Nephron (organoid): ENCODE data around the gene RFXANK.

Source experiments
- H3K27ac Mint-ChIP-seq, 3 experiments: 2 replicates each; pipeline ENCODE4 v1.8.0; 2020; ENCODE audit warnings: mixed read lengths in 3 of 3, mild to moderate bottlenecking in 2 of 3, moderate library complexity in 1 of 3
- H3K27me3 Mint-ChIP-seq: 2 replicates; pipeline ENCODE4 v1.8.0; 2021; ENCODE audit warnings: low read depth, mild to moderate bottlenecking, moderate library complexity, mixed read lengths
- H3K36me3 Mint-ChIP-seq: 2 replicates; pipeline ENCODE4 v1.8.0; 2020; ENCODE audit warnings: low read depth, mixed read lengths
- H3K4me1 Mint-ChIP-seq: 2 replicates; pipeline ENCODE4 v1.8.0; 2020; ENCODE audit warnings: mixed read lengths
- H3K4me3 Mint-ChIP-seq, 3 experiments: 2 replicates each; pipeline ENCODE4 v1.8.0; 2020; ENCODE audit warnings: mild to moderate bottlenecking in 3 of 3, mixed read lengths in 3 of 3, moderate library complexity in 2 of 3
- H3K9me3 Mint-ChIP-seq: 2 replicates; pipeline ENCODE4 v1.8.0; 2020; ENCODE audit warnings: mixed read lengths
- TF ChIP-seq, protein P1 (sequence below), 3 experiments: fragments of 200-600 bp; sonication (generic); IDR thresholded peaks; one replicate each; pipeline ENCODE4 v1.5.0; 2021; ENCODE audit warnings: antibody characterized with exemption in 3 of 3; ENCODE audit not compliant: unreplicated experiment in 3 of 3

RFXANK gene

GRCh38 chr19:19155495-19156219 is 36.4 kb upstream of the RFXANK start:
- peaks cover 6% of the 10 kb centered on the region for H3K36me3 Mint-ChIP-seq
- H3K4me3 Mint-ChIP-seq, result no peak overlapping the region
- no peaks in the 10 kb centered on the region for H3K27me3 Mint-ChIP-seq
- H3K4me1 Mint-ChIP-seq, result no peaks in the 10 kb centered on the region
- TF ChIP-seq, protein P1, sequence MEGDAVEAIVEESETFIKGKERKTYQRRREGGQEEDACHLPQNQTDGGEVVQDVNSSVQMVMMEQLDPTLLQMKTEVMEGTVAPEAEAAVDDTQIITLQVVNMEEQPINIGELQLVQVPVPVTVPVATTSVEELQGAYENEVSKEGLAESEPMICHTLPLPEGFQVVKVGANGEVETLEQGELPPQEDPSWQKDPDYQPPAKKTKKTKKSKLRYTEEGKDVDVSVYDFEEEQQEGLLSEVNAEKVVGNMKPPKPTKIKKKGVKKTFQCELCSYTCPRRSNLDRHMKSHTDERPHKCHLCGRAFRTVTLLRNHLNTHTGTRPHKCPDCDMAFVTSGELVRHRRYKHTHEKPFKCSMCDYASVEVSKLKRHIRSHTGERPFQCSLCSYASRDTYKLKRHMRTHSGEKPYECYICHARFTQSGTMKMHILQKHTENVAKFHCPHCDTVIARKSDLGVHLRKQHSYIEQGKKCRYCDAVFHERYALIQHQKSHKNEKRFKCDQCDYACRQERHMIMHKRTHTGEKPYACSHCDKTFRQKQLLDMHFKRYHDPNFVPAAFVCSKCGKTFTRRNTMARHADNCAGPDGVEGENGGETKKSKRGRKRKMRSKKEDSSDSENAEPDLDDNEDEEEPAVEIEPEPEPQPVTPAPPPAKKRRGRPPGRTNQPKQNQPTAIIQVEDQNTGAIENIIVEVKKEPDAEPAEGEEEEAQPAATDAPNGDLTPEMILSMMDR (IDR thresholded peaks at IDR 0.05; ENCODE audit: unreplicated experiment in 3 of 3), result no peak
- H3K9me3 Mint-ChIP-seq, result no peaks in the 10 kb centered on the region
- no peak overlapping the region for H3K27ac Mint-ChIP-seq

GRCh38 chr19:19157808-19158207 is 34.2 kb upstream of the RFXANK start:
- TF ChIP-seq, protein P1 (IDR thresholded peaks at IDR 0.05; ENCODE audit: unreplicated experiment in 3 of 3), result no peak
- Mint-ChIP-seq H3K27ac (no peak overlapping the region), H3K36me3 (peaks cover 6% of the 10 kb centered on the region), H3K4me3 (no peak overlapping the region), H3K9me3 (no peaks in the 10 kb centered on the region), H3K27me3 (no peaks in the 10 kb centered on the region), H3K4me1 (no peaks in the 10 kb centered on the region)

DNA sequence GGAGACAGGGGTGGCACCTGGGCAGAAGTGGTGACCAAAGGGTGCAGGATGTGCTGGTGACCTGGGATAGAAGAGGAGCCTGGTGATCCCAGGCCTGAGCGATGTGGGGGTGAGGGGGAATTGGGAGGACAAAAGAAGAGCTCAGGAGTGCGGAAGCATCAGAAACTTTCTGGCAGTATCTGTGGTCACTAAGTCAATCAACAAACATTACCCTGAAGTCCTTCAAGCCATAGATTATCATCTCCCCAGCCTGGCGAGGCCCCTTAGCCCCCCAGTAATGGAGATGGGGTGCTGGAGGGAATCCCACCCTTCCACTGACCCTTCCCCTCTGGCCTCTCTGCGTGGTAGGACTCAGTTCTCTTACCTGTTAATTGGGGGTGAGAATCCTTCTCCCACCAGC is 32.5 kb upstream of the RFXANK start:
- H3K9me3 Mint-ChIP-seq, result no peaks in the 10 kb centered on the region
- H3K27me3 Mint-ChIP-seq, result no peaks in the 10 kb centered on the region
- no peak overlapping the region for H3K4me3 Mint-ChIP-seq
- H3K4me1 Mint-ChIP-seq, result no peaks in the 10 kb centered on the region
- H3K36me3 Mint-ChIP-seq, result peaks cover 6% of the 10 kb centered on the region
- H3K27ac Mint-ChIP-seq, result no peak overlapping the region
- TF ChIP-seq, protein P1 (IDR thresholded peaks at IDR 0.05; ENCODE audit: unreplicated experiment in 3 of 3), result no peak

- H3K9me3 Mint-ChIP-seq, result no peaks in the 10 kb centered on the region
- no peak overlapping the region for H3K4me3 Mint-ChIP-seq
- H3K4me1 Mint-ChIP-seq, result no peaks in the 10 kb centered on the region
- H3K27me3 Mint-ChIP-seq, result no peaks in the 10 kb centered on the region
- TF ChIP-seq, protein P1 (IDR thresholded peaks at IDR 0.05; ENCODE audit: unreplicated experiment in 3 of 3), result no peak
- H3K36me3 Mint-ChIP-seq, result peaks cover 6% of the 10 kb centered on the region
- H3K27ac Mint-ChIP-seq, result no peak overlapping the region
These were observed 31.5 kb upstream of the RFXANK start for GRCh38 chr19:19160461-19161035.

GRCh38 chr19:19162495-19162894 is 29.6 kb upstream of the RFXANK start:
- TF ChIP-seq, protein P1 (IDR thresholded peaks at IDR 0.05; ENCODE audit: unreplicated experiment in 3 of 3), result no peak
- Mint-ChIP-seq H3K4me3 (no peak overlapping the region), H3K4me1 (no peaks in the 10 kb centered on the region), H3K9me3 (no peaks in the 10 kb centered on the region), H3K27ac (no peak overlapping the region), H3K36me3 (no peaks in the 10 kb centered on the region), H3K27me3 (no peaks in the 10 kb centered on the region)

GRCh38 chr19:19165396-19165795 is 26.7 kb upstream of the RFXANK start:
- H3K27me3 Mint-ChIP-seq, result peaks cover 5% of the 10 kb centered on the region
- no peaks in the 10 kb centered on the region for H3K9me3 Mint-ChIP-seq
- no peaks in the 10 kb centered on the region for H3K36me3 Mint-ChIP-seq
- H3K4me1 Mint-ChIP-seq, result peaks cover 9% of the 10 kb centered on the region
- TF ChIP-seq, protein P1 (IDR thresholded peaks at IDR 0.05; ENCODE audit: unreplicated experiment in 3 of 3), result no peak
- H3K4me3 Mint-ChIP-seq, result no peak overlapping the region
- no peak overlapping the region for H3K27ac Mint-ChIP-seq
